GM20000 (cell line): ENCODE results near the gene COL4A4.

Experiments
- DNase-seq: peaks from one replicate; pipeline ENCODE4 v3.0.0; 2012; ENCODE audit warnings: low spot score
- TF ChIP-seq, protein P1 (sequence below): IDR thresholded peaks from 2 replicates; pipeline ENCODE4 v1.5.1; 2012; ENCODE audit warnings: mild to moderate bottlenecking, control low read depth; ENCODE audit errors: extremely low read depth, missing control alignments

COL4A4 gene

DNA sequence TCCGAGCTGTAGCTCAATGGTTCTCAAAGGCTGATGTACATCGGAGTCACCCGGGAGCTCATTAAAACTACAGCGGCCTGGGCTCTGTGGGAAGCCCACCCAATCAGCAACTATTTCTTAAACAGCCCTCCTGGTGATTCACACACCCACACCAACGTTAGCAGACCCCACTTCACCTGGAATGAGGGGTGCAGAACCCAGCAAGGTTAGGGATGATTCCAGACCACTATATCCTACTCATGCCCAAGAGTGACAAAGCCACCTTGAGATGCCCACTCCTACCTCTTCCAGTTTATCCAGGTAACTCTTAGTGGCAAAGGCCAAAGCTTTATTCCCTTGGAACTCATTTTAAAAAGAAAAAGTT is 178.4 kb downstream of the COL4A4 start:
- DNase-seq = no peak
- TF ChIP-seq, protein P1, sequence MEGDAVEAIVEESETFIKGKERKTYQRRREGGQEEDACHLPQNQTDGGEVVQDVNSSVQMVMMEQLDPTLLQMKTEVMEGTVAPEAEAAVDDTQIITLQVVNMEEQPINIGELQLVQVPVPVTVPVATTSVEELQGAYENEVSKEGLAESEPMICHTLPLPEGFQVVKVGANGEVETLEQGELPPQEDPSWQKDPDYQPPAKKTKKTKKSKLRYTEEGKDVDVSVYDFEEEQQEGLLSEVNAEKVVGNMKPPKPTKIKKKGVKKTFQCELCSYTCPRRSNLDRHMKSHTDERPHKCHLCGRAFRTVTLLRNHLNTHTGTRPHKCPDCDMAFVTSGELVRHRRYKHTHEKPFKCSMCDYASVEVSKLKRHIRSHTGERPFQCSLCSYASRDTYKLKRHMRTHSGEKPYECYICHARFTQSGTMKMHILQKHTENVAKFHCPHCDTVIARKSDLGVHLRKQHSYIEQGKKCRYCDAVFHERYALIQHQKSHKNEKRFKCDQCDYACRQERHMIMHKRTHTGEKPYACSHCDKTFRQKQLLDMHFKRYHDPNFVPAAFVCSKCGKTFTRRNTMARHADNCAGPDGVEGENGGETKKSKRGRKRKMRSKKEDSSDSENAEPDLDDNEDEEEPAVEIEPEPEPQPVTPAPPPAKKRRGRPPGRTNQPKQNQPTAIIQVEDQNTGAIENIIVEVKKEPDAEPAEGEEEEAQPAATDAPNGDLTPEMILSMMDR = no peak

DNA sequence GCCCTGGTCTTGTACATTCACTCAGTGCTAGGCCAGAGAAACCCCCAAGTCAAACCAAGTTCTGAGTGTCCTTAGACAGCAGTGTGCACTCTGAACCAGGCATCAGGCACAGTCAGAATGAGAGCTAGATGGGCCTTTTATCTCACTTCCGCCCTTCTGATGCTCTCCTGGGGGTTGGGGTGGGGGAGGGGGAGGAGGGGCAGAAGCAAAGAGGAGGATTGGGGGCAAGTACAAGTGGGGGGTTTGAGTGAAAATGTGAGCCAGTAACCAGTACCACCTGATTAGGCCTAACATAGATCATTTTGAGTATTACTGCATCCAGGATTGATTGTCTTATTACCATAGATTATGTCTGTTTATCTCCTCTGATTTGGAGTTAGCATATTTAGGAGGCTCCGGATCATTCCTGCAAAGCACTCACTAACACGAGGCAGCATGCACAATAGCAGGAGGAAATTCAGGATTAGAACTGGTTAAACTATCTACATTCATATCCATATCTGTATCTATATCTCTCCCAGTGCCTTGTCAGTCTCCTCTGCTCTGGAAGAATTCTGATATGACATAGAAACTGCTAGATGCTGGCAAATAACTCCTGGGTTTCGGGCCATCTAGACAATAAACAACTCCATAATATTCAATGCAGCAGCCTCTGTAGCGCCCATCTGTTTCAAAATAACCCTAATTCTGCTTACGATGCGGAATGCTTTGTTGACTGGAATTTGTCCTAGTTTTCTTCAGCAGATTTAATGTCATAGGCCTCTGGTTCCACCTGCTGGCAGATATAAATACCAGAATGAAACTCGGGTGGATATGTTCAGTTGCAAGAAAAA is 179.0 kb downstream of the COL4A4 start:
- TF ChIP-seq, protein P1 = peak; percentile 35
- DNase-seq = peak; percentile 67

DNA sequence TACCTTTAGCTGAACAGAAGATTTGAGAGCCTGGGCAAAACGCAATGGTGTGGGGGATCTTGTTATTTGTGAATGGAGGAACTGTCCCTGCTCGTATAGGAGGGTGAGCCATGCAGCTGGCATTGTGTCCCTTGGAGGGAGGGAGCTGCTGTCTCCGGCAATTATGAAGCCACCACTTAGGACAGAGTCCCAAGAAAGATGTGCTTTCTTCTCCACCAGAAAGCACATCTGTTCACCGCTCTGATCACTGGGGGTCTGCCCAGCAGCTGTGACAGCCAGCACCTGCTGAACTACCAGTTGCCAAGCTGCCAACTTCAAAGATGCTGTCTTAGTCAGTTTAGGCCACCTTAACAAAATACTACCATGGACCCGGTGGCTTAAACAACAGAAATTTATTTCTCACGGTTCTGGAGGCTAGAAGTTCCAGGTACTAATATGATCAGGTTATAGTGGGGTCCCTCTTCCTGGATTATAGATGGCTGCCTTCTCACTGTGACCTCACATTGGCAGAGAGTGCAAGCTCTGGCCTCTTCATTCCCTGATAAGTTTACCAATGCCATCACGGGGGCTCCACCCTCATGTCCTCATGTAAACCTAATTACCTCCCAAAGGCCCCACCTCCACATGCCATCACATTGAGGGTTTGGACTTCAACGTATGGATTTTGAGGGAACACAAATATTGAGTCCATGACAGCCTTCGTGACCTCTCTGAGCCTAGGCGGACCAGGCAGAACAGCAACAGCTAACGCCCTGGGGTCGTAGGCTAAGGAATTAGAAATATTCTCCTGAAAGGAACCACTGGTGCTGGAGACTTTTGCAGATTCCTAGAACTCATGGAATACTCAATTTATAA is 179.9 kb downstream of the COL4A4 start:
- no peak for DNase-seq
- TF ChIP-seq, protein P1 = no peak

DNA sequence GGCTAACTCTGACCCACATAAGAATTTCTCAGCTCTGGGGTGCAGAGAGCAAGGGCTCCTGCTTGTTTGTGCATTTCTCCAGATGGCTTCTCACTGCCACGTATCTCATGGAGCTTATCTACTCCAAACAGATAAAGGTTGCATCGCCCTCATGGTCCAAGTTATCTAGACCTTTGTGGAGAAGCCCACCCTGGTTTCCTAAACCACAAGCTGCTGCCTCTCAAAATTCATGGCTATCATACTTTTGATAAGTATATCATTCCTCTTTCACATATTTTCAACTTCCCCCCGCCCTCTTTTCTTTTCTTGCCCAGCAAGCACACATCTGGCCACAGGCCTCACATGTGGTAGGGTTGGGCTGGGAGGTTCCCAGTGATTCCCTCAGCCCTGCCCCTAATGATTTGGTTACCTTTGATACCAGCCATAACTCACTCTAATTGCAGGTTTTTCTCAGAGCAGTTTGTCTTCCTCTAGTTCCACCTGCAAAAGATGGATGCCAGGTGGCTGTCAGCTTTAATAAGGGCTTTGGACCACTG is 182.1 kb downstream of the COL4A4 start:
- TF ChIP-seq, protein P1 = no peak
- DNase-seq = no peak

DNA sequence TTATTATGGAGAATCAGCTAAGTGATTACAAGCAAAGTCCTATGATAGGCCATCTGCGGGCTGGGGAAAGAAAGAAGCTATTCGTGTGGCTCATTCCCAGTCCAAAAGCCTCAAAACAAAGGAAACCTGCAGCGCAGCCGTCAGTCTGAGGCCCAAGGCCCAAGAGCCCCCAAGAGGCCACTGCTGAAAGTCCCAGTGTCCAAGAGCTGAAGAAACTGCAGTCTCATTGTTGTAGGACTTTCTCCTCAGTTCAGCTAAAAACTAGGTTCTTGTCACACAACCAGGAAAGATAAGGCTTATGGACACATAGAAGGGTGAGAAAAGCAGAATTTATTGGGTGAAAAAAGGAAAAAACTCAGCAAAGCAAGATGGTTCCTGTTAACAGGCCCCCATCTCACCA is 185.0 kb downstream of the COL4A4 start:
- TF ChIP-seq, protein P1 = no peak
- DNase-seq = no peak

DNA sequence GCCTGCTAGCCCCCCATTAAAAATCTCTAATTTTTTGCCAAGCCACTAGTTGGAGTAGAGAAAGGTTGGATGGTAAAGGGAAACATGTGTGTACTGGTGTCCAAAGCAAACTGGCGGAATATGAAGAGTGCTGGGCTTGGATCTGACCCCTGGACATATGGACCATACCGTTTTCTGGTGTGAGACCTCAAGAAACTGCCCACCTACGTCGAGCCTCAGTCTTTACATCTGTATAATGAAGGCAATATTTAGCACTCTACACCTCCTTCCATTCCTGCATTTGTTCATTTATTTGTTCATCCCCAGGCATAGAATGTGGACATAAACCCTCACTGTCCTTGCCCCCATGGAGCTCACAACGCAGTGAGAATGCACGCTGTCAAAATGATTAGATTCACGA is 185.7 kb downstream of the COL4A4 start:
- DNase-seq = no peak
- TF ChIP-seq, protein P1 = no peak

DNA sequence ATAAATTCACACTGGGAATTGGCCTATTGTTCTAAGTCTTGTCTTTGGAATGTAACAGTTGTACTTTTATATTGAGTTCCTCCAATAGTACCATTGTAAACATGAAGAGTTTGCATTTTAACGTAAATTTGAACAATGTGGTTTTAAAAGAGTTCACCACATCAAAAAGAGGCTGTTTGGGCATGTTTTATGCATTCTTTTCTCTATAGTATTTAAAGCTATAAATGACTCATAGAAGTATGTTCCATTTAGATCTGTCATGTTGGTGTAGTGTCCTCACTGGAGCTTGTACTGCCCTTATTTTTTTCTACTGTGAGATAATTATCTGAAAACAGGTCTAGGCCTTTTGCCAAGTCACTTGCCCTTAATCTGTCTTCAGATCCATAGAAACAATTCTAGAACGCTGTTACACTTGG is 186.2 kb downstream of the COL4A4 start:
- no peak for DNase-seq
- TF ChIP-seq, protein P1 = no peak
